H1 (cell line): ENCODE measurements around the gene IFT27. TPM values are rescaled to one million over a fixed set of nuclear protein-coding genes. Genes with fewer than 3 reads are reported as not detected.

Source experiments
- CTCF ChIA-PET: fragments of 300-600 bp; sonication (Branson Sonifier 250); formaldehyde crosslinking; loops from one replicate; lab custom pipeline; 2021; ENCODE audit not compliant: partially characterized antibody; lab: Charles Lee
- POLR2A ChIA-PET: fragments of 300-600 bp; sonication (Branson Sonifier 250); formaldehyde crosslinking; loops from one replicate; lab custom pipeline; 2021; ENCODE audit warnings: inconsistent platforms; ENCODE audit not compliant: partially characterized antibody; lab: Charles Lee
- DNase-seq, 2 experiments: peaks; one replicate each; pipeline versions ENCODE4 v3.0.0 to v3.0.0-alpha.2; 2010 to 2022; ENCODE audit warnings: low spot score in 2 of 2, low read depth in 1 of 2, mixed read lengths in 1 of 2
- FAIRE-seq: peaks from 2 replicates; lab custom pipeline; 2011; peaks lifted over from hg19 to GRCh38; lab: Jason Lieb, UNC
- H2AFZ ChIP-seq: 2 replicates; pipeline ENCODE4 v1.8.1; 2012; ENCODE audit warnings: low read length, inconsistent platforms
- H2AK5ac ChIP-seq: 2 replicates; pipeline ENCODE4 v1.6.1; 2013; ENCODE audit warnings: low read depth, low read length
- H2BK120ac ChIP-seq: replicated peaks from 2 replicates; pipeline ENCODE3; 2013; ENCODE audit warnings: low read depth, low read length, inconsistent platforms
- H2BK12ac ChIP-seq: 2 replicates; pipeline ENCODE4 v1.6.1; 2013; ENCODE audit warnings: low read depth, low read length
- H2BK15ac ChIP-seq: 2 replicates; pipeline ENCODE4 v1.6.1; 2013; ENCODE audit warnings: low read length
- H2BK20ac ChIP-seq: 2 replicates; pipeline ENCODE4 v1.6.1; 2013; ENCODE audit warnings: low read length
- H2BK5ac ChIP-seq: 2 replicates; pipeline ENCODE4 v1.6.1; 2013; ENCODE audit warnings: low read depth, low read length
- H3K14ac ChIP-seq: 2 replicates; pipeline ENCODE4 v1.6.1; 2013; ENCODE audit warnings: inconsistent platforms; ENCODE audit not compliant: insufficient read length
- H3K18ac ChIP-seq: 2 replicates; pipeline ENCODE4 v1.6.1; 2013; ENCODE audit warnings: low read length; ENCODE audit errors: extremely low read depth
- H3K23ac ChIP-seq: 2 replicates; pipeline ENCODE4 v1.6.1; 2013; ENCODE audit warnings: inconsistent platforms; ENCODE audit not compliant: insufficient read length
- H3K23me2 ChIP-seq: 2 replicates; pipeline ENCODE4 v1.6.1; 2013; ENCODE audit warnings: low read depth, low read length
- H3K27ac ChIP-seq: 2 replicates; pipeline ENCODE4 v1.6.1; 2011; ENCODE audit warnings: low read depth, low read length, inconsistent platforms
- H3K27me3 ChIP-seq, 4 experiments: replicated peaks in 1 of 4; 1 replicate in 1 of 4; 2 replicates in 3 of 4; pipeline versions ENCODE4 v1.6.1 to v1.8.1; 2011 to 2013; ENCODE audit warnings: low read length in 3 of 4, mild to moderate bottlenecking in 3 of 4, inconsistent platforms in 2 of 4, mixed read lengths in 2 of 4, moderate library complexity in 1 of 4; ENCODE audit not compliant: control insufficient read depth in 3 of 4, insufficient read depth in 3 of 4; ENCODE audit errors: extremely low read depth in 1 of 4
- H3K36me3 ChIP-seq, 4 experiments: 2 replicates each; pipeline versions ENCODE4 v1.6.1 to v1.8.1; 2011 to 2013; ENCODE audit warnings: mild to moderate bottlenecking in 4 of 4, low read length in 3 of 4, moderate library complexity in 2 of 4, control low read depth in 1 of 4, inconsistent platforms in 1 of 4; ENCODE audit not compliant: insufficient read depth in 4 of 4, control insufficient read depth in 2 of 4
- H3K4ac ChIP-seq: replicated peaks from 2 replicates; pipeline ENCODE3; 2013; ENCODE audit warnings: low read length, low read depth, mixed read lengths, inconsistent platforms; ENCODE audit not compliant: insufficient read length
- H3K4me1 ChIP-seq, 4 experiments: replicated peaks in 1 of 4; 1 replicate in 1 of 4; 2 replicates in 3 of 4; pipeline versions ENCODE4 v1.6.1 to v1.8.1; 2011 to 2013; ENCODE audit warnings: low read length in 3 of 4, inconsistent platforms in 2 of 4, mixed read lengths in 1 of 4; ENCODE audit not compliant: insufficient read depth in 4 of 4, control insufficient read depth in 3 of 4
- H3K4me2 ChIP-seq, 2 experiments: 2 replicates each; pipeline versions ENCODE4 v1.6.1 to v1.8.1; 2011 to 2013; ENCODE audit warnings: low read depth in 2 of 2, low read length in 2 of 2, control low read depth in 1 of 2, inconsistent platforms in 1 of 2, mild to moderate bottlenecking in 1 of 2; ENCODE audit not compliant: insufficient read depth in 1 of 2
- H3K4me3 ChIP-seq, 4 experiments: fragments of 200-600, 300-600 bp in 1 of 4; sonication (generic), shearing (Covaris generic), sonication (Bioruptor Twin) in 1 of 4; 2 replicates each; pipeline versions ENCODE4 v1.5.1 to v1.8.1; 2011 to 2016; ENCODE audit warnings: low read length in 4 of 4, low read depth in 3 of 4, control low read depth in 2 of 4, inconsistent platforms in 2 of 4, mild to moderate bottlenecking in 2 of 4, mixed read lengths in 1 of 4, moderate library complexity in 1 of 4; ENCODE audit not compliant: insufficient read depth in 2 of 4; ENCODE audit errors: extremely low read depth in 1 of 4
- H3K56ac ChIP-seq: replicated peaks from 2 replicates; pipeline ENCODE3; 2013; ENCODE audit warnings: low read depth, mild to moderate bottlenecking, mixed read lengths, low read length, inconsistent platforms; ENCODE audit not compliant: insufficient read length
- H3K79me1 ChIP-seq: 2 replicates; pipeline ENCODE4 v1.6.1; 2013; ENCODE audit warnings: low read depth, low read length, control low read depth
- H3K79me2 ChIP-seq, 2 experiments: 2 replicates each; pipeline versions ENCODE4 v1.6.1 to v1.8.1; 2012 to 2013; ENCODE audit warnings: low read length in 2 of 2, mild to moderate bottlenecking in 2 of 2, inconsistent platforms in 1 of 2; ENCODE audit not compliant: insufficient read depth in 2 of 2, control insufficient read depth in 1 of 2
- H3K9ac ChIP-seq, 4 experiments: replicated peaks in 1 of 4; 1 replicate in 1 of 4; 2 replicates in 3 of 4; pipeline versions ENCODE4 v1.6.1 to v1.8.1; 2011 to 2013; ENCODE audit warnings: low read depth in 3 of 4, low read length in 3 of 4, control low read depth in 2 of 4, mild to moderate bottlenecking in 2 of 4, moderate library complexity in 2 of 4, inconsistent platforms in 1 of 4; ENCODE audit errors: extremely low read depth in 1 of 4
- H3K9me3 ChIP-seq, 2 experiments: 2 replicates each; pipeline versions ENCODE4 v1.6.1 to v1.8.1; 2012 to 2013; ENCODE audit warnings: mild to moderate bottlenecking in 2 of 2, moderate library complexity in 2 of 2, control low read depth in 1 of 2, inconsistent platforms in 1 of 2, low read depth in 1 of 2, low read length in 1 of 2, mixed read lengths in 1 of 2; ENCODE audit not compliant: insufficient read depth in 2 of 2
- H4K20me1 ChIP-seq, 2 experiments: replicated peaks in 1 of 2; 2 replicates each; pipeline versions ENCODE3 to v1.8.1; 2011 to 2013; ENCODE audit warnings: inconsistent platforms in 2 of 2, low read length in 2 of 2, mild to moderate bottlenecking in 1 of 2; ENCODE audit not compliant: insufficient read depth in 2 of 2, control insufficient read depth in 1 of 2
- H4K5ac ChIP-seq: 2 replicates; pipeline ENCODE4 v1.6.1; 2013; ENCODE audit warnings: low read length, low read depth, mixed read lengths, inconsistent platforms; ENCODE audit not compliant: insufficient read length
- H4K8ac ChIP-seq: 2 replicates; pipeline ENCODE4 v1.8.0; 2013; ENCODE audit warnings: mild to moderate bottlenecking, moderate library complexity, low read length, inconsistent platforms; ENCODE audit not compliant: insufficient read depth; ENCODE audit errors: extremely low read depth
- H4K91ac ChIP-seq: replicated peaks from 2 replicates; pipeline ENCODE3; 2013; ENCODE audit warnings: low read length, mixed read lengths, inconsistent platforms; ENCODE audit not compliant: insufficient read length
- CEBPB ChIP-seq: IDR thresholded peaks from 2 replicates; pipeline ENCODE4 v1.6.1; 2012; ENCODE audit warnings: low read depth, low read length
- CTBP2 ChIP-seq: IDR thresholded peaks from 2 replicates; pipeline ENCODE4 v1.7.0; 2011; ENCODE audit warnings: borderline replicate concordance, mild to moderate bottlenecking, moderate library complexity, mixed read lengths, low read length; ENCODE audit not compliant: insufficient read depth, insufficient read length
- SUZ12 ChIP-seq: fragments of 200-600 bp; sonication (generic); IDR thresholded peaks from 2 replicates; pipeline ENCODE4 v1.6.1; 2012; ENCODE audit warnings: mild to moderate bottlenecking, inconsistent platforms, low read length, moderate library complexity, mixed read lengths
- TAF7 ChIP-seq: optimal IDR thresholded peaks from 2 replicates; pipeline ENCODE3; 2011; ENCODE audit warnings: low read depth, mild to moderate bottlenecking, inconsistent platforms, low read length, moderate library complexity, borderline replicate concordance
- TBP ChIP-seq: IDR thresholded peaks from 2 replicates; pipeline ENCODE4 v1.6.1; 2011; ENCODE audit warnings: low read depth, low read length, improper control_type of control experiment
- YY1 ChIP-seq: IDR thresholded peaks from 2 replicates; pipeline ENCODE4 v1.6.1; 2011; ENCODE audit warnings: low read depth, mild to moderate bottlenecking, low read length
- WGBS, 2 experiments: shearing (Covaris generic) in 1 of 2; methylation state at CpG; one replicate each; pipeline versions ENCODE4 v1.1.6 to v1.1.7; 2013 to 2015; ENCODE audit warnings: low lambda C conversion rate in 2 of 2, mixed read lengths in 2 of 2, inconsistent platforms in 1 of 2, low coverage in 1 of 2, missing lambda C conversion rate in 1 of 2; ENCODE audit not compliant: insufficient replicate concordance in 2 of 2, insufficient coverage in 1 of 2, insufficient read length in 1 of 2; ENCODE audit errors: extremely low coverage in 1 of 2, missing lambda C conversion rate in 1 of 2; 5-methylcytosine and 5-hydroxymethylcytosine counted together
- polyA plus RNA-seq, 7 experiments: library from polyadenylated mRNA; depleted of rRNA in 3 of 7; stranded (reverse) in 5 of 7; unstranded in 2 of 7; fragments of >200 nt in 5 of 7; fragments of 200-250 nt in 2 of 7; gene quantifications; 1 replicate in 5 of 7; 2 replicates in 1 of 7; 4 replicates in 1 of 7; pipeline versions ENCODE4 v1.2.1 to v1.2.3, GENCODE V29; 2011 to 2013; ENCODE audit warnings: missing spikeins in 2 of 7, mixed read lengths in 2 of 7
- total RNA-seq: library from RNA; stranded (reverse); fragmentation: NEBNext Ultra II Directional; extraction: Animal tissue kit (Norgen Biotek cat#: 25700); gene quantifications from 2 replicates; pipeline ENCODE4 v1.2.1, GENCODE V29; 2021

The IFT27 gene
- total and polyA plus RNA-seq, 2 of the 8 experiments (the other 6 are each of a cell fraction or from before 2014, with no cell fraction given) = 36.4 to 46.2 TPM

DNA sequence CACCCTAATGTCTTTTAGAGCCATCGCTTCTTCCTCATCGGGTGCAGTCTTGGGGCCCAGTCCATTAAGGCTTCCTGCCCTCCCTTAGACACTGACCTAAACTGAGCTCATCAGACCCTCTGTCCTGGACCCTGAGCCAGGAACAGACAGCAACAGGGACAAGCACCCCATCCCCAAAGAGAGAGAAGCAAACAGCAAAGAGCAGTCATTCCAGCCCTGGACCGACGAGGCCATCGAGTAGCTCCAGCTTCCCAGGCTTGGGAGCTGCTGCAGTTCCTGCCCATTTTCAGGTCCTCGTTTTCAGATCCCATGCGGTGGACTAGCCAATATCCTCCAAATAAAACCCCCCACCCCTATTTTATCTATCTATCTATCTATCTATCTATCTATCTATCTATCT is 46.6 kb downstream of the IFT27 start:
- TF ChIP-seq SUZ12 (no peak), TBP (no peak), YY1 (no peak), TAF7 (no peak), CEBPB (no peak), CTBP2 (no peak)
- no peak overlapping the region for H2BK15ac ChIP-seq
- no peaks in the 10 kb centered on the region for H3K79me1 ChIP-seq
- H3K23ac ChIP-seq = no peak overlapping the region
- no peak overlapping the region for H3K4me2 ChIP-seq
- peaks cover 0 to 3% (median 0%) of the 10 kb centered on the region in 4 experiments; a peak in 2 of 7 replicates for H3K27me3 ChIP-seq
- H3K56ac ChIP-seq = no peak overlapping the region
- H4K5ac ChIP-seq = no peak overlapping the region
- H2BK5ac ChIP-seq = no peak overlapping the region
- WGBS, 2 experiments = 80% methylated on average over 7 of the region's 7 CpGs; no CpG with 5 or more reads in 1 of the 2 experiments
- H4K20me1 ChIP-seq = peaks cover 0 to 4% of the 10 kb centered on the region in 2 experiments
- no peak overlapping the region for H3K4ac ChIP-seq
- no peaks in the 10 kb centered on the region; a peak in 1 of 7 replicates for H3K4me1 ChIP-seq
- H2BK120ac ChIP-seq = no peak overlapping the region
- no peak overlapping the region for H3K27ac ChIP-seq
- DNase-seq (no peak), FAIRE-seq (no peak)
- no peaks in the 10 kb centered on the region for H3K79me2 ChIP-seq
- ChIA-PET CTCF (interaction anchor here (0.6 to 4.9 kb wide), 5 partner anchors 13 to 183 kb away, joined by 3 to 22 read pairs (median 3); no protein-coding TSS in a partner anchor), POLR2A (no interaction called here)
- no peaks in the 10 kb centered on the region for H3K9me3 ChIP-seq
- H3K9ac ChIP-seq = no peak overlapping the region
- no peak overlapping the region; the same call in 1 of the 2 replicates for H2BK12ac ChIP-seq
- H4K91ac ChIP-seq = no peak overlapping the region
- H2BK20ac ChIP-seq = no peak overlapping the region
- H4K8ac ChIP-seq = no peak overlapping the region
- no peak overlapping the region for H3K14ac ChIP-seq
- no peak overlapping the region for H3K4me3 ChIP-seq
- no peak overlapping the region for H2AK5ac ChIP-seq
- H2AFZ ChIP-seq = no peak overlapping the region
- H3K18ac ChIP-seq = no peak overlapping the region
- H3K23me2 ChIP-seq = no peaks in the 10 kb centered on the region
- no peaks in the 10 kb centered on the region for H3K36me3 ChIP-seq
